ENCODE measurements around the gene OR13C9. TPM values are rescaled to one million over a fixed set of nuclear protein-coding genes. Genes with fewer than 3 reads are reported as not detected.

Gene OR13C9
- total RNA-seq, 1 donor from 2014 or later: not detected

GRCh38 chr9:104568868-104569267 is 49.1 kb downstream of the OR13C9 start, which contains the start of gene OR13C8:
Gene OR13C8, plus strand, starts transcription at chr9:104569168. Its CDS starts 0 bp downstream, at chr9:104569168.
- DNase-seq (ENCODE audit: low read depth): no peak
- TF ChIP-seq CTCF (IDR thresholded peaks at IDR 0.05; ENCODE audit: insufficient read depth, low read length, poor library complexity, severe bottlenecking): no peak
- Histone ChIP-seq H3K36me3 (ENCODE audit: control insufficient read depth, insufficient read depth, low read length) (no peaks in the 10 kb centered on the region), H3K27me3 (ENCODE audit: control insufficient read depth, insufficient read depth, low read length) (no peaks in the 10 kb centered on the region), H3K4me3 (ENCODE audit: low read depth, low read length) (no peak within 1 kb of the TSS)

Other genes starting within 250 kb of the OR13C9 start
- not detected in 2 replicates for gene OR13F1, start 113.9 kb downstream of the OR13C9 start, total RNA-seq
- gene OR13C4, start 91.0 kb downstream of the OR13C9 start, total RNA-seq: not detected in 2 replicates
- not detected in 2 replicates for gene OR13C3, start 81.3 kb downstream of the OR13C9 start, total RNA-seq
- not detected in 2 replicates for gene OR13C8, start 49.0 kb downstream of the OR13C9 start, total RNA-seq
- gene OR13C5, start 18.8 kb downstream of the OR13C9 start, total RNA-seq: not detected in 2 replicates
- gene OR13C2, start 12.6 kb downstream of the OR13C9 start, total RNA-seq: not detected in 2 replicates
- not detected in 2 replicates for gene OR13D1, start 76.3 kb upstream of the OR13C9 start, total RNA-seq
- 25.2 and 29.3 TPM in 2 replicates for gene NIPSNAP3A, start 129.5 kb upstream of the OR13C9 start, total RNA-seq
- gene NIPSNAP3B, start 145.9 kb upstream of the OR13C9 start, total RNA-seq: 0.27 and 2.3 TPM in 2 replicates

Data from kidney epithelial cell (primary cell).